Spleen (tissue), 13 donors: ENCODE data around the gene ENTPD2. TPM values are rescaled to one million over a fixed set of nuclear protein-coding genes. Genes with fewer than 3 reads are reported as not detected.

Experiments
- DNase-seq: peaks from one replicate; pipeline ENCODE4 v3.0.0-alpha.2; 2020
- H3K27ac ChIP-seq, 8 donors: fragments of 200-600 bp; sonication (generic) in 7 of 8; 1 replicate in 4 of 8; 2 replicates in 4 of 8; pipeline versions ENCODE4 v1.5.0 to v1.8.0; 2016 to 2021; ENCODE audit warnings: inconsistent platforms in 4 of 8, mild to moderate bottlenecking in 4 of 8, moderate library complexity in 1 of 8
- H3K27me3 ChIP-seq, 7 donors: fragments of 200-600 bp; sonication (generic) in 6 of 7; replicated peaks in 1 of 7; 1 replicate in 4 of 7; 2 replicates in 3 of 7; pipeline versions ENCODE4 v1.5.0 to v1.8.0; 2016 to 2021; ENCODE audit warnings: inconsistent platforms in 3 of 7, mild to moderate bottlenecking in 1 of 7
- H3K36me3 ChIP-seq, 6 donors: fragments of 200-600 bp; sonication (generic) in 5 of 6; 1 replicate in 4 of 6; 2 replicates in 2 of 6; pipeline versions ENCODE4 v1.5.0 to v1.8.0; 2016 to 2021; ENCODE audit warnings: inconsistent platforms in 2 of 6
- H3K4me1 ChIP-seq, 6 donors: fragments of 200-600 bp; sonication (generic) in 5 of 6; 1 replicate in 3 of 6; 2 replicates in 3 of 6; pipeline versions ENCODE4 v1.5.0 to v1.8.0; 2016 to 2021; ENCODE audit warnings: inconsistent platforms in 3 of 6
- H3K4me3 ChIP-seq, 8 donors: fragments of 200-600 bp; sonication (generic) in 7 of 8; 1 replicate in 4 of 8; 2 replicates in 4 of 8; pipeline versions ENCODE4 v1.5.0 to v1.8.0; 2016 to 2021; ENCODE audit warnings: inconsistent platforms in 4 of 8, mild to moderate bottlenecking in 4 of 8, moderate library complexity in 2 of 8
- H3K9me3 ChIP-seq, 8 donors: fragments of 200-600 bp; sonication (generic) in 7 of 8; 1 replicate in 4 of 8; 2 replicates in 4 of 8; pipeline versions ENCODE4 v1.5.0 to v1.8.0; 2016 to 2021; ENCODE audit warnings: inconsistent platforms in 4 of 8
- CTCF ChIP-seq, 11 experiments: fragments of 200-600 bp in 7 of 11; fragments of 450-650 bp in 4 of 11; sonication (generic) in 4 of 11; IDR thresholded peaks in 8 of 11; conservative IDR thresholded peaks in 3 of 11; 1 replicate in 7 of 11; 2 replicates in 4 of 11; pipeline versions ENCODE4 v1.4.0 to v1.8.0; 2016 to 2021; ENCODE audit warnings: antibody characterized with exemption in 11 of 11, inconsistent platforms in 4 of 11, mild to moderate bottlenecking in 1 of 11
- POLR2A ChIP-seq, 3 donors: fragments of 450-650 bp; IDR thresholded peaks; one replicate each; pipeline ENCODE4 v1.5.1; 2017; ENCODE audit warnings: antibody characterized with exemption in 3 of 3, mild to moderate bottlenecking in 1 of 3
- POLR2AphosphoS5 ChIP-seq, 3 donors: sonication (generic); formaldehyde crosslinking; IDR thresholded peaks; one replicate each; pipeline ENCODE4 v1.5.1; 2017; ENCODE audit warnings: antibody characterized with exemption in 3 of 3
- WGBS, 5 donors: extraction: QIAGEN DNeasy Blood & Tissue Kit in 3 of 5; methylation state at CpG; one replicate each; pipeline versions ENCODE4 v1.1.5 to v1.1.7; 2013 to 2018; 5-methylcytosine and 5-hydroxymethylcytosine counted together
- intact Hi-C: fragments of 100-400 bp; cut with DNase I; formaldehyde crosslinking; loops from one replicate; pipeline ENCODE4 v1.15.0; 2023; ENCODE audit warnings: low total_unique reads
- long read RNA-seq, 2 donors: transcript quantifications; one replicate each; lab custom pipeline, GENCODE V29; 2026
- polyA plus RNA-seq, 3 donors: library from polyadenylated mRNA; stranded (reverse); fragments of 200-250 nt; gene quantifications; one replicate each; pipeline ENCODE4 v1.2.1, GENCODE V29; 2013
- total RNA-seq, 7 donors: library from RNA; depleted of rRNA in 3 of 7; stranded (reverse); fragments of >200 nt in 3 of 7; fragmentation: NEBNext Ultra II Directional in 4 of 7; extraction: Animal tissue kit (Norgen Biotek cat#: 25700) in 4 of 7; gene quantifications; one replicate each; pipeline versions ENCODE4 v1.1.0 to v1.2.1, GENCODE V29; 2016 to 2021
- donor health status: healthy with polysubstance abuse.
- donor health status: DM: no; HTN: no; CAD: no; lungs with moderate emphysema.
- donor health status: DM: no; HTN: no; CAD: no.
- donor health status: Bipolar disorder and iron deficiency.
- donor health status: healthy.
- donor health status: DM: no; HTN: no; CAD: no.
- donor health status: DM: yes; HTN: yes; CAD: no.

ENTPD2 gene
- under 1 TPM in 2 of 7 donors, not detected in 5; 0.32 to 0.40 TPM for total RNA-seq
- polyA plus RNA-seq: under 1 TPM in 2 of 3 donors, not detected in 1; 0.11 to 0.58 TPM
- long read RNA-seq, donor 1: 0 reads
- long read RNA-seq, donor 2: 0 reads

DNA sequence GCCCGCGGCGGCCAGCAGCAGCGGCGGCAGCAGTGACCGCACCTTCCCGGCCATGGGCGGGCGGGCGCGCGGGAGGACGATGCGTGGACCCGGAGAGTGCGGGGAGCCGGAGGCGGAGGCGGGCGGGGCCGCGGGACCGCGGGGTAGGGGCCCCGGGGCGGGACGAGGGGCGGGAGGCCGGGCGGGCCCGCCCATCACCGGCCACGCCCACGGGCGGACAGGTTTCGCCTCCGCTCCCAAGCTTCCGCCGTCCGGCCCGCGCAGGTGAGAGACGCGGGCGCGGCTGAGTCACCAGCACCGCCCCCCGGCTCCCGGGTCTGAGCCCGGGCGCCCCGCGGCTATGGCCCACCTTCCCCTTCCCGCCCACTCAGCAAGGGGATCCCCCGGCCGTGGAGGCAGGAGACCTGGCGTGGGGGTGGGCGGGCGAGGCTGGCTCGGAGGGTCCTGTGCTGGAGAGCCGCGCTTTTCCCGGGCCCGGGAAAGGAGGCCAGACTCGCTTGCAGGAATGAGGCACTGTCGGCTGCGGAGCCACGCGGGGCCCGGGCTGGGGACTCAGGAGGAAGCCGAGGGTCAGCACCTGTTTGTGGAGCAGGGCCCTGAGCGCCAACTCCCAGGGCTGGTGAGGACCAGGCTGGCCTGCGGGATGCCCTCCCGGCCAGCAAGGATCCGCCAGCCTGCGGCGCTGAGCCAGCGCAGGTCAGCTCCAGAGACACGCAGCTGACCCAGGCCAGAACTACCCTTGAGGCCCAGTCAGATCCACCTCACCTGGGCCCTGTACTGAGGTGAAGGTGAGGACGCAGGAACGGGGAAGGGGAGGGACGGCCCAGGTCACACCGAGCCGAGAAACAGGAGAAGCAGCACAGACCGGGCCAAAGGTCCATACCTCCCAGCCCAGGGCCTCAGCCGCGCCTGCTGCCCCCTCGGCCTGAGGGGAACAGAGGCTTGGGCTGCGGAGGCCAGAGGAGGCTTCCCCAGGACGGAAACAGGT is at the start of gene ENTPD2:
Gene ENTPD2 (minus strand): TSS at position 118 of the 988 bp plus-strand sequence. CDS start 64 bp downstream, at position 54.
- Histone ChIP-seq H3K27ac (no peak within 1 kb of the TSS), H3K9me3 (no peaks in the 10 kb centered on the region), H3K4me3 (peak within 1 kb of the TSS; percentile 25 to 66 (median 38)), H3K4me1 (peaks cover 12 to 55% (median 32%) of the 10 kb centered on the region in 6 donors), H3K36me3 (no peaks in the 10 kb centered on the region), H3K27me3 (peaks cover 8 to 62% (median 53%) of the 10 kb centered on the region in 7 donors)
- TF ChIP-seq POLR2AphosphoS5 (IDR thresholded peaks at IDR 0.05) (no peak), CTCF (IDR thresholded peaks at IDR 0.05 in 8 of 11, conservative IDR thresholded peaks at IDR 0.05 in 3 of 11) (no peak), POLR2A (IDR thresholded peaks at IDR 0.05) (no peak)
- intact Hi-C loops: no loop called here
- WGBS, 5 donors: 19 to 71% (median 21%) methylated on average over 22 to 90 of the region's 90 CpGs
- no peak for DNase-seq

DNA sequence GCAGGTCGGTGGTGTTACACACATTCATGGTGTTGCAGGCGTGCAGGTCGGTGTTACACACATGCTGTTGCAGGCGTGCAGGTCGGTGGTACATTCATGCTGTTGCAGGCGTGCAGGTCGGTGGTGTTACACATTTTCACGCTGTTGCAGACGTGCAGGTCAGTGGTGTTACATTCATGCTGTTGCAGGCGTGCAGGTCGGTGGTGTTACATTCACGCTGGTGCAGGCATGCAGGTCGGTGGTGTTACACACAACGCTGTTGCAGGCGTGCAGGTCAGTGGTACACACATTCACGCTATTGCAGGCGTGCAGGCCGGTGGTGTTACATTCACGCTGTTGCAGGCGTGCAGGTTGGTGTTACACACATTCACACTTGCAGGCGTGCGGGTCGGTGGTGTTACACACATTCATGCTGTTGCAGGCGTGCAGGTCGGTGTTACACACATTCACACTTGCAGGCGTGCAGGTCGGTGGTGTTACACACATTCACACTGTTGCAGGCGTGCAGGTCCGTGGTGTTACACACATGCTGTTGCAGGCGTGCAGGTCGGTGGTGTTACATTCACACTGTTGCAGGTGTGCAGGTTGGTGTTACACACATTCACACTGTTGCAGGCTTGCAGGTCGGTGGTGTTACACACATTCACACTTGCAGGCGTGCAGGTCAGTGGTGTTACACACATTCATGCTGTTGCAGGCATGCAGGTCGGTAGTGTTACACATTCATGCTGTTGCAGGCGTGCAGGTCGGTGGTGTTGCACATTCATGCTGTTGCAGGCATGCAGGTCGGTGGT is 49.5 kb upstream of the ENTPD2 start:
- whole genome bisulfite sequencing, 5 donors: 91 to 95% (median 93%) methylated on average over 37 of the region's 37 CpGs
- intact Hi-C loops: no loop called here
- no peak overlapping the region for H3K27ac ChIP-seq

DNA sequence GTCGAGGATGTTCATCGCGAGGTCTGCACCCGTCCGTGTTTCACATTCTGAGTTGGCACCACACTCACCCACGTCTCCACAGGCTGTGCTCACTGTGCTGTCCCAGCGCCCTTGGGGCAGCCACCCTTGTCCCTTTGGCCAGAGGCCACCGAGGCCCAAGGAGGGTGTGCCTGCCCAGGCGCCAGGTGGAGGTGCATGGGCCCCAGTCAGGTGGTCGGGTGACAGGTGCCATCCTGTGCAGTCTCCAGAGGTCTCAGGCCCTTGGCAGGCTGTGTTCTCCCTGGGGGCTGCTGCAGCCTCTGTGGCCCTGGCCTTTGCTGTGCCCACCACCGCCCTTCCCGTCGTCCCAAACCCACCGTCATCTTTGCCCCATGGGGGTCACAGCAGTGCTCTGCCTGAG is 45.4 kb upstream of the ENTPD2 start:
- TF ChIP-seq POLR2AphosphoS5 (IDR thresholded peaks at IDR 0.05): peak in 1 of 3 donors; percentile 16
- TF ChIP-seq CTCF (IDR thresholded peaks at IDR 0.05 in 8 of 11, conservative IDR thresholded peaks at IDR 0.05 in 3 of 11): no peak
- no peak for TF ChIP-seq POLR2A (IDR thresholded peaks at IDR 0.05)
- Histone ChIP-seq H3K9me3 (no peaks in the 10 kb centered on the region), H3K27me3 (no peaks in the 10 kb centered on the region), H3K27ac (no peak overlapping the region), H3K36me3 (peaks cover 0 to 100% (median 70%) of the 10 kb centered on the region in 6 donors), H3K4me1 (peaks cover 0 to 20% (median 8%) of the 10 kb centered on the region in 6 donors), H3K4me3 (no peak overlapping the region)
- 90 to 96% (median 93%) methylated on average over 10 to 14 of the region's 14 CpGs for WGBS, 5 donors
- DNase-seq: no peak
- intact Hi-C loops: no loop called here

More for the DNA sequence above, 49.5 kb upstream of the ENTPD2 start:
- no peaks in the 10 kb centered on the region for H3K27me3 ChIP-seq
- no peak overlapping the region for H3K4me3 ChIP-seq
- TF ChIP-seq CTCF (IDR thresholded peaks at IDR 0.05 in 8 of 11, conservative IDR thresholded peaks at IDR 0.05 in 3 of 11) (no peak), POLR2AphosphoS5 (IDR thresholded peaks at IDR 0.05) (no peak), POLR2A (IDR thresholded peaks at IDR 0.05) (no peak)
- peaks cover 0 to 100% (median 86%) of the 10 kb centered on the region in 6 donors for H3K36me3 ChIP-seq
- H3K4me1 ChIP-seq: no peaks in the 10 kb centered on the region
- DNase-seq: no peak
- no peaks in the 10 kb centered on the region for H3K9me3 ChIP-seq
